AG10803 (cell line): ENCODE results near the gene SUSD5.

Experiments
- DNase-seq: peaks from one replicate; pipeline ENCODE4 v3.0.0; 2010; ENCODE audit warnings: low read depth
- H3K4me3 ChIP-seq: 2 replicates; pipeline ENCODE4 v1.5.1; 2011; ENCODE audit warnings: mild to moderate bottlenecking, low read length, control low read depth
- CTCF ChIP-seq: conservative IDR thresholded peaks from 2 replicates; pipeline ENCODE4 v1.5.1; 2011; ENCODE audit warnings: mild to moderate bottlenecking, low read length, control low read depth, inconsistent platforms

SUSD5 gene

GRCh38 chr3:33181229-33181628, 37.4 kb downstream of the SUSD5 start:
- no peak overlapping the region for H3K4me3 ChIP-seq
- no peak for TF ChIP-seq CTCF
- DNase-seq: no peak

- TF ChIP-seq CTCF: no peak
- no peak overlapping the region for H3K4me3 ChIP-seq
- no peak for DNase-seq
Observed at GRCh38 chr3:33179132-33179531, 39.5 kb downstream of the SUSD5 start.

- no peak overlapping the region for H3K4me3 ChIP-seq
- no peak for DNase-seq
- TF ChIP-seq CTCF: no peak
Observed at GRCh38 chr3:33174711-33175414, 43.7 kb downstream of the SUSD5 start.

DNA sequence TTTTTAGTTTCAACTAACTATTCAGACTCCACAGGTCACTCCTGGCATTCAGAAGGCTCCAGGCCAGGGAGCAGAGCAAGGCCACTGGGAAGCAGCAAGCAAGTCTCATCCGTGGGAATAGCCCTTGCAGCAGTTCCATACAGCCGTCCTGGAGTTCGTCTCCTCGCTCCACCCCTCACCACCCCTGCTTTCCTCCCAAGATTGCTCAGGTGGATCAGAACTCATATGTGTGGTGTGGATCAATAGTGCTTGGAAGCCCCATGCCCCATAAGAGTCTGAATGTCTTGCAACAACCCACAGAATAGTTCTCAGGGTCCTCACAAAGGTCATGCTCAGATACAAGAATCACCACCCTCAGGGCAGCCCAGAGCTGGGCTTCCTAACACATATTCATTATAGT, 44.5 kb downstream of the SUSD5 start:
- TF ChIP-seq CTCF: no peak
- DNase-seq: no peak
- no peak overlapping the region for H3K4me3 ChIP-seq

GRCh38 chr3:33173672-33174071, 44.9 kb downstream of the SUSD5 start:
- no peak overlapping the region for H3K4me3 ChIP-seq
- DNase-seq: no peak
- no peak for TF ChIP-seq CTCF

DNA sequence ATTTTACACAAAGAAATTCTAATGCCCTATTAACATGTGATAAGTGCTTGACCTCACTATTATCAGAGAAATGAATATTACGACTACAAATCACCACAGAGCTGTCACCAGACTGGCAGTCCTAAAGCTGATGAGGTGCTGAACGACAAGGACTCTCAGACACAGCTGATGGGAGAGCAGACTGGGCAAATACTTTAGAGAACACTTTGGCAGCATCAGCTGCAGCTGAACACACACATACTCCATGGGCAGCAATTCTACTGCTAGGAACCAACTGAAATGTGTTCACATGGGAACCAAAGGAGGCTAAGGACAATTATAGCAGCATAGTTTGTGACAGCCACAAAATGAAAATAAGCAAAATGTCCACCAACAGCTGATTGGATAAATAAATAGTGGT, 45.5 kb downstream of the SUSD5 start:
- no peak overlapping the region for H3K4me3 ChIP-seq
- TF ChIP-seq CTCF: no peak
- DNase-seq: no peak

DNA sequence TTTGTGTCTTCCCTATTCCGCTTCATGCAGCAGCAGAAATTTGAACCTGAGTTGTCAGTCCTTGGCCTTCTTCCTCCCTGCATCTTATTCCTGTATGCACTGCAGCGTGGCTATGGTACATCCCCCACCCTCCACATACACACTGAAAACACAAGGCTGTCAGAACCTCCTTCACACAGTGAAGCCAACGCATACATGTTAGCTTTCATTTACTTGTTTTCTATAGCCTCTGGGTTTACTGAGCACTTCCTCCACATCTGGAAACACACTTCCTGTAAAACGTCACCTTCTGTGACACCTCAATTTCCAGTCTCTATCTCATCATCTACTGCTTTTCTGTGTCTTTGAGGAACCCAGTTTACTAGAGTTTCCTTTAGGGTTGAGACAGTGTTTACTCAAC, 47.0 kb downstream of the SUSD5 start:
- no peak for DNase-seq
- no peak overlapping the region for H3K4me3 ChIP-seq
- no peak for TF ChIP-seq CTCF
